ENCODE measurements around the gene TPO. TPM values are rescaled to one million over a fixed set of nuclear protein-coding genes. Genes with fewer than 3 reads are reported as not detected.
"Not testable (repeated sequence)": the region's sequence is repeated elsewhere in the genome, so short reads cannot be mapped to it uniquely, and the experiment has no call there.

TPO gene
- total and polyA plus RNA-seq, 9 donors = 0.08 to 0.53 (median 0.18) TPM

- Histone ChIP-seq H3K4me3 (ENCODE audit: low read length) (no peak overlapping the region), H3K27me3 (ENCODE audit: control insufficient read depth, insufficient read depth, low read length) (peaks cover 4% of the 10 kb centered on the region), H3K27ac (ENCODE audit: low read length) (no peak overlapping the region), H3K4me1 (ENCODE audit: control insufficient read depth, insufficient read depth, low read length) (no peaks in the 10 kb centered on the region), H3K9me3 (replicated peaks; ENCODE audit: control insufficient read depth, low read depth, low read length) (no peaks in the 10 kb centered on the region), H3K36me3 (ENCODE audit: control insufficient read depth, insufficient read depth, low read length) (no peaks in the 10 kb centered on the region)
- DNase-seq = no peak
- WGBS (ENCODE audit: insufficient coverage) = 56% methylated on average over 3 of the region's 4 CpGs
Measured at GRCh38 chr2:1510176-1510575, 96.9 kb downstream of the TPO start.

- Histone ChIP-seq H3K4me3 (ENCODE audit: low read length) (no peak overlapping the region), H3K27me3 (ENCODE audit: control insufficient read depth, insufficient read depth, low read length) (peaks cover 4% of the 10 kb centered on the region), H3K27ac (ENCODE audit: low read length) (no peak overlapping the region), H3K9me3 (replicated peaks; ENCODE audit: control insufficient read depth, low read depth, low read length) (no peaks in the 10 kb centered on the region), H3K4me1 (ENCODE audit: control insufficient read depth, insufficient read depth, low read length) (no peaks in the 10 kb centered on the region), H3K36me3 (ENCODE audit: control insufficient read depth, insufficient read depth, low read length) (no peaks in the 10 kb centered on the region)
- no peak for DNase-seq
- 45% methylated on average over 3 of the region's 6 CpGs for WGBS (ENCODE audit: insufficient coverage)
Measured at GRCh38 chr2:1511455-1511854, 98.2 kb downstream of the TPO start.

GRCh38 chr2:1512321-1513289 lies 99.3 kb downstream of the TPO start:
- H3K27ac ChIP-seq (ENCODE audit: low read length) = no peak overlapping the region
- H3K4me3 ChIP-seq (ENCODE audit: low read length) = no peak overlapping the region
- H3K36me3 ChIP-seq (ENCODE audit: control insufficient read depth, insufficient read depth, low read length) = no peaks in the 10 kb centered on the region
- no peaks in the 10 kb centered on the region for H3K4me1 ChIP-seq (ENCODE audit: control insufficient read depth, insufficient read depth, low read length)
- no peak for DNase-seq
- H3K9me3 ChIP-seq (replicated peaks; ENCODE audit: control insufficient read depth, low read depth, low read length) = no peaks in the 10 kb centered on the region
- 80% methylated on average over 29 of the region's 36 CpGs for WGBS (ENCODE audit: insufficient coverage)
- peaks cover 4% of the 10 kb centered on the region for H3K27me3 ChIP-seq (ENCODE audit: control insufficient read depth, insufficient read depth, low read length)

GRCh38 chr2:1514391-1515072 lies 101.3 kb downstream of the TPO start:
- no peak overlapping the region for H3K27ac ChIP-seq (ENCODE audit: low read length)
- no peaks in the 10 kb centered on the region for H3K27me3 ChIP-seq (ENCODE audit: control insufficient read depth, insufficient read depth, low read length)
- no peaks in the 10 kb centered on the region for H3K36me3 ChIP-seq (ENCODE audit: control insufficient read depth, insufficient read depth, low read length)
- H3K9me3 ChIP-seq (replicated peaks; ENCODE audit: control insufficient read depth, low read depth, low read length) = no peaks in the 10 kb centered on the region
- no peak overlapping the region for H3K4me3 ChIP-seq (ENCODE audit: low read length)
- no peaks in the 10 kb centered on the region for H3K4me1 ChIP-seq (ENCODE audit: control insufficient read depth, insufficient read depth, low read length)
- DNase-seq = no peak
- WGBS (ENCODE audit: insufficient coverage) = 83% methylated on average over 11 of the region's 18 CpGs

- Histone ChIP-seq H3K36me3 (ENCODE audit: control insufficient read depth, insufficient read depth, low read length) (no peaks in the 10 kb centered on the region), H3K4me3 (ENCODE audit: low read length) (no peak overlapping the region), H3K27ac (ENCODE audit: low read length) (no peak overlapping the region), H3K4me1 (ENCODE audit: control insufficient read depth, insufficient read depth, low read length) (no peaks in the 10 kb centered on the region), H3K9me3 (replicated peaks; ENCODE audit: control insufficient read depth, low read depth, low read length) (no peaks in the 10 kb centered on the region), H3K27me3 (ENCODE audit: control insufficient read depth, insufficient read depth, low read length) (no peaks in the 10 kb centered on the region)
- WGBS (ENCODE audit: insufficient coverage) = 46% methylated on average over 5 of the region's 8 CpGs
- no peak for DNase-seq
Measured at GRCh38 chr2:1515073-1515430, 101.8 kb downstream of the TPO start.

- Histone ChIP-seq H3K27me3 (ENCODE audit: control insufficient read depth, insufficient read depth, low read length) (no peaks in the 10 kb centered on the region), H3K4me1 (ENCODE audit: control insufficient read depth, insufficient read depth, low read length) (no peaks in the 10 kb centered on the region), H3K4me3 (ENCODE audit: low read length) (no peak overlapping the region), H3K27ac (ENCODE audit: low read length) (no peak overlapping the region), H3K9me3 (replicated peaks; ENCODE audit: control insufficient read depth, low read depth, low read length) (no peaks in the 10 kb centered on the region), H3K36me3 (ENCODE audit: control insufficient read depth, insufficient read depth, low read length) (no peaks in the 10 kb centered on the region)
- DNase-seq = no peak
- WGBS (ENCODE audit: insufficient coverage) = 87% methylated on average over 20 of the region's 23 CpGs
Measured at GRCh38 chr2:1515986-1516797, 102.9 kb downstream of the TPO start.

- WGBS (ENCODE audit: insufficient coverage) = 85% methylated on average over 7 of the region's 7 CpGs
Measured at GRCh38 chr2:1516798-1517060, 103.5 kb downstream of the TPO start.

GRCh38 chr2:1517291-1517690 lies 104.0 kb downstream of the TPO start:
- not testable (repeated sequence) for H3K4me3 ChIP-seq (ENCODE audit: low read length); H3K27ac ChIP-seq (ENCODE audit: low read length); DNase-seq; H3K36me3 ChIP-seq (ENCODE audit: control insufficient read depth, insufficient read depth, low read length); H3K27me3 ChIP-seq (ENCODE audit: control insufficient read depth, insufficient read depth, low read length); H3K4me1 ChIP-seq (ENCODE audit: control insufficient read depth, insufficient read depth, low read length); H3K9me3 ChIP-seq (replicated peaks; ENCODE audit: control insufficient read depth, low read depth, low read length)
- WGBS (ENCODE audit: insufficient coverage) = 58% methylated on average over 4 of the region's 5 CpGs

More at GRCh38 chr2:1516798-1517060, 103.5 kb downstream of the TPO start:
- Histone ChIP-seq H3K27ac (ENCODE audit: low read length) (no peak overlapping the region), H3K4me1 (ENCODE audit: control insufficient read depth, insufficient read depth, low read length) (no peaks in the 10 kb centered on the region), H3K36me3 (ENCODE audit: control insufficient read depth, insufficient read depth, low read length) (no peaks in the 10 kb centered on the region), H3K9me3 (replicated peaks; ENCODE audit: control insufficient read depth, low read depth, low read length) (no peaks in the 10 kb centered on the region), H3K27me3 (ENCODE audit: control insufficient read depth, insufficient read depth, low read length) (no peaks in the 10 kb centered on the region), H3K4me3 (ENCODE audit: low read length) (no peak overlapping the region)
- no peak for DNase-seq

GRCh38 chr2:1517786-1518185 lies 104.5 kb downstream of the TPO start:
- Histone ChIP-seq H3K27ac (ENCODE audit: low read length) (no peak overlapping the region), H3K9me3 (replicated peaks; ENCODE audit: control insufficient read depth, low read depth, low read length) (no peaks in the 10 kb centered on the region), H3K27me3 (ENCODE audit: control insufficient read depth, insufficient read depth, low read length) (no peaks in the 10 kb centered on the region), H3K36me3 (ENCODE audit: control insufficient read depth, insufficient read depth, low read length) (no peaks in the 10 kb centered on the region), H3K4me1 (ENCODE audit: control insufficient read depth, insufficient read depth, low read length) (no peaks in the 10 kb centered on the region), H3K4me3 (ENCODE audit: low read length) (no peak overlapping the region)
- no peak for DNase-seq
- WGBS (ENCODE audit: insufficient coverage) = 75% methylated on average over 4 of the region's 5 CpGs

- Histone ChIP-seq H3K27ac (ENCODE audit: low read length) (no peak overlapping the region), H3K27me3 (ENCODE audit: control insufficient read depth, insufficient read depth, low read length) (no peaks in the 10 kb centered on the region), H3K9me3 (replicated peaks; ENCODE audit: control insufficient read depth, low read depth, low read length) (no peaks in the 10 kb centered on the region), H3K36me3 (ENCODE audit: control insufficient read depth, insufficient read depth, low read length) (no peaks in the 10 kb centered on the region), H3K4me3 (ENCODE audit: low read length) (no peak overlapping the region), H3K4me1 (ENCODE audit: control insufficient read depth, insufficient read depth, low read length) (no peaks in the 10 kb centered on the region)
- no peak for DNase-seq
- no CpG with 5 or more reads among the region's 3 CpGs for WGBS (ENCODE audit: insufficient coverage)
Measured at GRCh38 chr2:1518331-1518803, 105.1 kb downstream of the TPO start.
